Measurements from ENCODE around the gene OLA1.
"Not testable (repeated sequence)": the region's sequence is repeated elsewhere in the genome, so short reads cannot be mapped to it uniquely, and the experiment has no call there.

OLA1 gene

GRCh38 chr2:174266288-174266687 lies 18.0 kb upstream of the OLA1 start:
- TF ChIP-seq, protein P1, sequence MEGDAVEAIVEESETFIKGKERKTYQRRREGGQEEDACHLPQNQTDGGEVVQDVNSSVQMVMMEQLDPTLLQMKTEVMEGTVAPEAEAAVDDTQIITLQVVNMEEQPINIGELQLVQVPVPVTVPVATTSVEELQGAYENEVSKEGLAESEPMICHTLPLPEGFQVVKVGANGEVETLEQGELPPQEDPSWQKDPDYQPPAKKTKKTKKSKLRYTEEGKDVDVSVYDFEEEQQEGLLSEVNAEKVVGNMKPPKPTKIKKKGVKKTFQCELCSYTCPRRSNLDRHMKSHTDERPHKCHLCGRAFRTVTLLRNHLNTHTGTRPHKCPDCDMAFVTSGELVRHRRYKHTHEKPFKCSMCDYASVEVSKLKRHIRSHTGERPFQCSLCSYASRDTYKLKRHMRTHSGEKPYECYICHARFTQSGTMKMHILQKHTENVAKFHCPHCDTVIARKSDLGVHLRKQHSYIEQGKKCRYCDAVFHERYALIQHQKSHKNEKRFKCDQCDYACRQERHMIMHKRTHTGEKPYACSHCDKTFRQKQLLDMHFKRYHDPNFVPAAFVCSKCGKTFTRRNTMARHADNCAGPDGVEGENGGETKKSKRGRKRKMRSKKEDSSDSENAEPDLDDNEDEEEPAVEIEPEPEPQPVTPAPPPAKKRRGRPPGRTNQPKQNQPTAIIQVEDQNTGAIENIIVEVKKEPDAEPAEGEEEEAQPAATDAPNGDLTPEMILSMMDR (IDR thresholded peaks at IDR 0.05; ENCODE audit: borderline replicate concordance, insufficient read depth, low read depth, low read length) = no peak
- H3K4me3 ChIP-seq (ENCODE audit: low read depth, low read length) = no peak overlapping the region

DNA sequence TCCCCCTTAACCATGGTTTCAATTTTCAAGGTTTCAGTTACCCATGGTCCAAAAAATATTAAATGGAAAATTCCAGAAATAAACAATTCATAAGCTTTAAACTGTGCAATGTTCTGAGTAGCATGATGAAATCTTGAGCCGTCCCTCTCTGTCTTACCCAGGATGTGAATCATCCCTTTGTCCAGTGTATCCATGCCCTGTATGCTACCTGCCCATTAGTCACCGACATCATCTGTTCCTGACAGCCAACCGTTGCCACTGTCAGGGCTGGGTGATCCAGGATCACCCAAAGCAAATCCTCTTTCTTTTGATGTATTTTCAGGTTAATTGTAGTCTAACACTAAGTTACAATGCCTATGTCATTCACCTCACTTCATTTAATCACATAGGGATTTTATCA lies 15.7 kb upstream of the OLA1 start:
- H3K4me3 ChIP-seq (ENCODE audit: low read depth, low read length) = no peak overlapping the region
- TF ChIP-seq, protein P1 (IDR thresholded peaks at IDR 0.05; ENCODE audit: borderline replicate concordance, insufficient read depth, low read depth, low read length) = no peak

DNA sequence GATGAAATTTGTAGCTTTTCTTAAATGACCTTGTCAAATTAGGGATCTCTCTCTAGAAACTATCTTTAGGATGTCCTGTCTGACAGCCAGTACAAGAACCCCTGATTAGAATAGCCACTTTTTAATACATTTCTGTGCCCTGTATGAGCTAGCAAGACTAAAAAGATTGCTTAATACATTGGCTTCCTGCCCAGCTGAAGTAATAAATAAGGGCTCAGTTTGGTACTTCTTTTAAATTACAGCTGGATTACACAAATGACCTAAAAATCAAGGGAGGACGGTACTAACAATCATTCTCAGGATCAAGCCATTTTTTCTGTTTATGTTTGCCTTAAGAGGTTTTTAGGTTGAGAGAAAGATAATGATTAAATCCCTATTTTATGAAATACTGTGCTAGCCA lies 11.6 kb upstream of the OLA1 start:
- TF ChIP-seq, protein P1 (IDR thresholded peaks at IDR 0.05; ENCODE audit: borderline replicate concordance, insufficient read depth, low read depth, low read length) = no peak

GRCh38 chr2:174254267-174254666 lies 5.9 kb upstream of the OLA1 start:
- TF ChIP-seq, protein P1 (IDR thresholded peaks at IDR 0.05; ENCODE audit: borderline replicate concordance, insufficient read depth, low read depth, low read length) = no peak
- H3K4me3 ChIP-seq (ENCODE audit: low read depth, low read length) = no peak overlapping the region

More for the DNA sequence above, 11.6 kb upstream of the OLA1 start:
- no peak overlapping the region for H3K4me3 ChIP-seq (ENCODE audit: low read depth, low read length)

GRCh38 chr2:174248998-174249592 lies 763 bp upstream of the OLA1 start:
- TF ChIP-seq, protein P1 (IDR thresholded peaks at IDR 0.05; ENCODE audit: borderline replicate concordance, insufficient read depth, low read depth, low read length) = no peak
- peak overlapping the region; percentile 46 for H3K4me3 ChIP-seq (ENCODE audit: low read depth, low read length)

- TF ChIP-seq, protein P1 (IDR thresholded peaks at IDR 0.05; ENCODE audit: borderline replicate concordance, insufficient read depth, low read depth, low read length) = no peak
- H3K4me3 ChIP-seq (ENCODE audit: low read depth, low read length) = peak overlapping the region; percentile 75
Observed at GRCh38 chr2:174247474-174248186, 702 bp downstream of the OLA1 start.

DNA sequence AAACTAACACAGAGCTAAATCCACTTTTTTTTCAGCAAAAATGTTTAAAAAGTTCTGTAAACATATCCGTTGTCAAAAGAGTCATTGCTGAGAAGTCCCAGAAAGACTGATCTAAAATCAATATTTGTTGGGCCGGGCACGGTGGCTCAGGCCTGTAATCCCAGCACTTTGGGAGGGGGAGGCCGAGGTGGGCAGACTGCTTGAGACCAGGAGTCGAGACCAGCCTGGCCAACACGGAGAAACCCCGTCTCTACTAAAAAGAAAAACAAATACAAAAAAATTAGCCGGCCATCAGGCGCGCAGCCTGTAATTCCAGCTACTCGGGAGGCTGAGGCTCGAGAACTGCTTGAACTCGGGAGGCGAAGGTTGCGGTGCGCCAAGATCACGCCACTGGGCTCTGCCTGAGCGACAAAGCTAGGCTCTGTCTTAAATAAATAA lies 1.4 kb downstream of the OLA1 start:
- H3K4me3 ChIP-seq (ENCODE audit: low read depth, low read length) = no peak overlapping the region
- TF ChIP-seq, protein P1 (IDR thresholded peaks at IDR 0.05; ENCODE audit: borderline replicate concordance, insufficient read depth, low read depth, low read length) = no peak

DNA sequence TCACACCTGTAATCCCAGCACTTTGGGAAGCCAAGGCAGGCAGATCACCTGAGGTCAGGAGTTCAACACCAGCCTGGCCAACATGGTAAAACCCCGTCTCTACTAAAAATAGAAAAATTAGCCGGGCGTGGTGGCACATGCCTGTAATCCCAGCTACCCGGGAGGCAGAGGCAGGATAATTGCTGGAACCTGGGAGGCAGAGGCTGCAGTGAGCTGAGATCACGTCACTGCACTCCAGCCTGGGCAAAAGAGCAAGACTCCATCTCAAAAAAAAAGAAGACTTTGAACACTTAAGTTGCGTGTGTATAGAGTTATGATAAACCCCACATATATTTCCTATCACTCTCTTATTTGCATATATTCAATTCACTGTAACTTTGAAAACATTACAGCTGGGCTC lies 2.7 kb downstream of the OLA1 start:
- not testable (repeated sequence) for H3K4me3 ChIP-seq (ENCODE audit: low read depth, low read length)
